Pulmonary artery endothelial cell (primary cell): ENCODE measurements around the gene FNIP2. TPM values are rescaled to one million over a fixed set of nuclear protein-coding genes. Genes with fewer than 3 reads are reported as not detected.
A peak's percentile ranks its signal among the peaks of the same experiment; 100 is the strongest.
"Not testable (repeated sequence)": the region's sequence is repeated elsewhere in the genome, so short reads cannot be mapped to it uniquely, and the experiment has no call there.

ENCODE experiments used
- DNase-seq: peaks from one replicate; pipeline ENCODE4 v3.0.0-alpha.2; 2011; ENCODE audit warnings: low read depth, low spot score
- total RNA-seq: library from RNA; depleted of rRNA; stranded (reverse); fragments of >200 nt; gene quantifications from 2 replicates; pipeline ENCODE4 v1.2.3, GENCODE V29; 2014

The FNIP2 gene
- total RNA-seq, result 13.0 and 22.0 TPM in 2 replicates

DNA sequence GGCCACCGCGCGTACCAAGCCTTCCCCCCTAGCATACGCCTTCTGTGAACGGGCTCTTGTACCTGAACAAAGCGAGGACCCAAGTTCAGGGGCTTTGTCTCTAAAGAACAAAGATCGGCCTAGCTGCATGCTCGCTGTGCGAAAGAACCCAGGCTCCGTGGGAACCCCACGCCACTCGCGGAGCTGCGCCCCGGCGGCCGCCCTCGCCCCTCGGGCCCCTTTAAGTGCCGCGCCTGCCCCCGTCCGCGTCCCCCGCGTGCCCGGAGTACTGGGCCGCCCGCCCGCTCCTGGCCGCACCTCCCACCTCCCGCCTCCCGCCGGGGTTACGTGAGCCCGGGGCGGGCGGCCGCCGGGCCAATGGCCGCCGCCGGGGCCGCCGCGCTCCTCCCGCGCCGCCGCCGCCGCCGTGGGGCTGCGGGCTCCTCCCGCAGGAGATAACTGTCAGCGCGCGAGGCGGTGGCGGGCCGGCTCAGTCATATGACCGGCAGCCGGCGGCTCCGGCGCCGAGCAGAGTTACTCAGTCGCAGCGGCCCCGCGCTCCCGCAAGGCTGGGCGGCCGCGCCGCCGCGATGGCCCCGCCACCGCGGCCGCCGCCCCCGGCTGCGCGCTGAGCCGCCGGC is at the start of gene FNIP2:
Gene FNIP2 (plus strand): TSS at position 472 of the 620 bp plus-strand sequence. CDS start 187 bp downstream, outside the sequence.
- DNase-seq, result peak; percentile 10

DNA sequence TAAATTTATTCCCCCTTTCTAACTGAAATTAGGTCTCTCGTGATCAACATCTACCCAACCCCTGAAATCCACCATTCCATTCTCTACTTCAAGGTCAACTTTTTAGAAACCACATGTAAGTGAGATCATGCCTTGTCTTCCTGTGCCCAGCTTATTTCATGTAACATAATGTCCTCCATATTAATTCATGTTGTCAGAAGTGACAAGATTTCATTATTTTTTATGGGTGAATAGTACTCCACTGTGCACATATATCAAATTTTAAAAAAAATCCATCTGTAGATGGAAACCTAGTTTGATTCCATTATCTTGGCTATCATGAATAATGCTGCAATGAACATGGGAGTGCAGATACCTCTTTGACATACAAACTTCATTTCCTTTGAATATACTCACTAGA is 47.1 kb upstream of the FNIP2 start:
- no peak for DNase-seq

- DNase-seq, result no peak
These were observed 46.4 kb upstream of the FNIP2 start for GRCh38 chr4:158722291-158722916.

GRCh38 chr4:158722917-158723793 is 45.7 kb upstream of the FNIP2 start, which contains the start of gene PPID:
PPID (minus strand) TSS chr4:158723396; CDS start chr4:158723288, 108 bp downstream.
- no peak for DNase-seq

DNA sequence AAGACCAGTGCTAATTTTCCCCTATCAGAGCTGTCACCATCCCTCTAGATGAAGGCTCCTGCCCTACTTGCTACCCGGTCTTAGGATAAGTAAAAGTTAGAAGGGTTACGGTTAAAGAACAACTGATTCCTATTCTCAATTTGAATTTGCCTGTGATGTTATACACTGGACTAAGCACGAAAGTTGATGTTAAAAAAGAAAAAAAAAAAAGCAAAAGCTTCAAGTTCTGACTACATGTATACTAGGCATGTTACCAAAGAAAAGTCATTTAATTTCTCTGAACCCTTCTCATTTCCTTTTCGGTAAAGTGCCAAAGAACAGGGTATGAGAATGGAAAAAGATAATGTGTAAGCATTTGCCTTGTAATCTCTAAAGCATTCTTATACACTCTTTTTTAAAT is 44.2 kb upstream of the FNIP2 start:
- no peak for DNase-seq

- no peak for DNase-seq
These were observed 42.2 kb upstream of the FNIP2 start for GRCh38 chr4:158726633-158727032.

GRCh38 chr4:158728236-158728635 is 40.6 kb upstream of the FNIP2 start:
- DNase-seq, result no peak

DNA sequence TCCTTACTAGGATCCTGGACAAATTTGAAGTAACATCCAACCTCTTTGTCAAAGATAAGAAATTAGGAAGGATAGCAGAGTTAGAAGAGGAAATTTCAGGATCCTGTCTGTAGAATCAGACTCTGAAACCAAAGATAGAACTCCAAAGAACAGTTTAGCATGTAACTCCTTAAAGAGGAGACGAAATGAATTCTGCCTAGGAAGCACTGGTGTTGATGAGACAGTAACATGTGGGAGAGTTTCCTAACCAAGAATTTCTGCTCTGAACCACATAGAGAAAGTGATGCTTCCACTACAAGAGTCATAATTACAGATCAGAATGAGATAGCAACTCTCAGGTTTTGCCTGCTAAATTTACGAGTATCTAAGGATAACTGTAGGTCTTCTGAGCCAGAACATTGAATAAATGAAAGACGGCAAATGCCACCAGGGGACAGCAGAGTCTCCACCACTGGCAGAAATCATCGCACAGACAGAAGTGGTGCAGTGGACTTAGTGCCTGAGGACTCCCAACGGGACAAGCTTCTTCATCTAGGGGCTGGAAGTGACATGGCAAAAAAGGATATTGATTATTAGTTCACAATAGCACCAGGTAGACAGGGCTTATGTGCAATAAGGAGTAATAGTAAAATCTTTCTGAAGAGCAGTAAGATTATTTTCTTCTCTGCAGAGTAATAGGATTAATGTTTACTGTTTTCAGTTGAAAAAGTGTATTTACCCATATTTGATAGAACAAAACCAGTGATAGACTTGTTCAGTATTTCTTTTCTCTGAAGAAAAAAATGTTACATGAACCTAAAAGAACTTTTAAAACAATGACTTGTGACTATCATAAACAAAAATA is 38.9 kb upstream of the FNIP2 start:
- DNase-seq, result no peak

GRCh38 chr4:158738866-158739265 is 30.0 kb upstream of the FNIP2 start:
- DNase-seq, result no peak

- no peak for DNase-seq
These were observed 29.2 kb upstream of the FNIP2 start for GRCh38 chr4:158739600-158739999.

- no peak for DNase-seq
These were observed 27.4 kb upstream of the FNIP2 start for GRCh38 chr4:158741326-158742021.

DNA sequence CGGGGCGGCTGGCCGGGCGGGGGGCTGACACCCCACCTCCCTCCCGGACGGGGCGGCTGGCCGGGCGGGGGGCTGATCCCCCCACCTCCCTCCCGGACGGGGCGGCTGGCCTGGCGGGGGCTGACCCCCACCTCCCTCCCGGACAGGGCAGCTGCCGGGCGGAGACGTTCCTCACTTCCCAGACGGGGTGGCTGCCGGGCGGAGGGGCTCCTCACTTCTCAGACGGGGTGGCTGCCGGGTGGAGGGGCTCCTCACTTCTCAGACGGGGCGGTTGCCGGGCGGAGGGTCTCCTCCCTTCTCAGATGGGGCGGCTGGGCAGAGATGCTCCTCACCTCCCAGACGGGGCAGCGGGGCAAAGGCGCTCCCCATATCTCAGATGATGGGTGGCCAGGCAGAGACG is 22.3 kb upstream of the FNIP2 start:
- not testable (repeated sequence) for DNase-seq

GRCh38 chr4:158750379-158750778 is 18.4 kb upstream of the FNIP2 start:
- no peak for DNase-seq

GRCh38 chr4:158754385-158755180 is 14.2 kb upstream of the FNIP2 start:
- DNase-seq, result no peak

DNA sequence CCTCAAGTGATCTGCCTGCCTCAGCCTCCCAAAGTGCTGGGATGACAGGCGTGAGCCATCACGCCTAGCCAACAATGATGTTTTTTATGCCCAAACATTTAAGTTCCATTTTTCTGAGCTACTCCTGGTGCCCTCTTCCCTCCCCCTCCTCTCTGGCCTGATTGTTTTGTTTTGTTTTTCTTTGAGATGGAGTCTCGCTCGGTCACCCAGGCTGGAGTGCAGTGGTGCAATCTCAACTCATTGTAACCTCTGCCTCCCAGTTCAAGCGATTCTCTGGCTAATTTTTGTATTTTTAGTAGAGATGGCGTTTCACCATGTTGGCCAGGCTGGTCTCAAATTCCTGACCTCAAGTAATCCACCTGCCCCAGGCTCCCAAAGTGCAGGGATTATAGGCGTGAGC is 13.0 kb upstream of the FNIP2 start:
- DNase-seq, result not testable (repeated sequence)

- no peak for DNase-seq
These were observed 12.2 kb upstream of the FNIP2 start for GRCh38 chr4:158756588-158756987.

DNA sequence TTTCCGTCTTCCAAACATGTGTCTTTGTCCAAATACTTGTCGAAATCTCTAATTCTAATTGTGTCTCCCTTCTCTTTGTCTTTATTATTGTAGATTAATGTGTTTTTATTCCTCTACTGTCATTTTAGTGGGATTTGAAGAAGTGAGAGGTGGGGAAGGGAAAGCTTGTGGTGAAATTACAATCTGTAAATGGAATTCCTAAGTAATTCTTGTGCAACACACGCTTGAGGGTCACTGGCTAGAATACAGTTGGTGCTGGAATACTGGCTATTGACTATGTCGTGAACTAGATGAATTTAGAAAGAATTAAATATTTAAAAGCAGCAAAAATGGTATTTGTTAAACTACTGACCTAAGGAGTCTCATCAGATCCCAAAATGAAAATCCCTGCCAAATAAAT is 10.7 kb upstream of the FNIP2 start:
- no peak for DNase-seq

GRCh38 chr4:158758703-158759102 is 10.1 kb upstream of the FNIP2 start:
- no peak for DNase-seq

GRCh38 chr4:158759539-158759938 is 9.3 kb upstream of the FNIP2 start:
- not testable (repeated sequence) for DNase-seq

- DNase-seq, result no peak
These were observed 8.0 kb upstream of the FNIP2 start for GRCh38 chr4:158760866-158761265.
